GM19099 (cell line): Measurements from ENCODE around the gene OR5AU1.

Experiments used
- POLR2A ChIP-seq: IDR thresholded peaks from 3 replicates; pipeline ENCODE4 v1.6.1; 2011; ENCODE audit warnings: low read depth; ENCODE audit not compliant: insufficient read length; ENCODE audit errors: extremely low read depth

Gene OR5AU1

DNA sequence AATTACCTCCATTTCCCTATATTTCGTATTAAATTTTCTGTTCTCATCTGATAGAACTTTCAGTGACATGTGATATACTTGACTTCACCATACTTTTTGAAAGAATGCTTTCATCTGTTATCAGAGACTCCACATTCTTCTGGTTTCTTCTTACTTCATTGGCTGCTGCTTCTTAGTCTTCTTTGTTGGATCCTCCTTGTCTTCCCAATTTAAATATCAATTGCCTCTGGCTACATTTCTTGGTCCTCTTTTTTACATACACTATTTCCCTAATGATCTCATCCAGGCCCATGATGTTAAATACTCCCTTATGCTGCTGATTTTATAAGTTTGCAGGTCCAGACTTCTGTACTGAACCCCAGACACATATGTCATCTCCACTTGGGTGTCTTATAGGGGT lies 22.0 kb downstream of the OR5AU1 start:
- TF ChIP-seq POLR2A = no peak

DNA sequence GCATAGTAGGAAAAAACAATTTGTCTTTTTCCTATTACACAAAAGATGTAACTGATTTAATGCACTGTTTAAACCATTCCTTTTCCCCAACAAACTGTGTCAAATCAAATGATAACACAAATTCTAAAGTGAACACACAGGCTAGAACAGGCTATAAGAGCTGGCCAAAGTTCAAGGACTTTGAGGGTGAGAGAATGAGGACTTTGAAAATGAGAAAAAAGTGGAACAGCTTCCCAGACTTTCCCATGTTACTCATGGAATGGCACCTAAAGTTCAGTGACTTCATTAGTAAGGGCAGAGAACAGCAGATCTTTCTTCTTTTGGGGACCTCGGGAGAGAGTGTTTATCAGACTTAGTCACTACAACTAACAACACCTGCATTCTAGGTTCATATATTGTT lies 32.4 kb downstream of the OR5AU1 start:
- no peak for TF ChIP-seq POLR2A

DNA sequence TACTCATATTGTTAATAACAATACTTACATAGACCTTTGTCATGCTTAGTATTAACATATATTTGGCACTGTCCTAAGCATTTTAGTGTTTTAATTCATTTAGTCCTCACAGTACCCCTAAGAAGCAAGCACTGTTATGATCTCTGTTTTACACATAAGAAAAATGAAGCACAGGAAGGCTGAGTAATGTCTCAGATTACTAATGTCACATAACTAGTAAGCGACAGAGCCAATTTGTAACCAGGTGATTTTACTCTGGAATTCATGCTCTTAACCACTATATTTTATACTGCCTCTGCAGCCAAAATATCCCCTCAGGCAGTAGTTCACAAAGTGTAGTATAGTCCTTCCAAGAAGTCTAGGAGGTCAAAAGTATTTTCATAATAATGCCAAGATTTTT lies 34.7 kb downstream of the OR5AU1 start:
- TF ChIP-seq POLR2A = no peak

DNA sequence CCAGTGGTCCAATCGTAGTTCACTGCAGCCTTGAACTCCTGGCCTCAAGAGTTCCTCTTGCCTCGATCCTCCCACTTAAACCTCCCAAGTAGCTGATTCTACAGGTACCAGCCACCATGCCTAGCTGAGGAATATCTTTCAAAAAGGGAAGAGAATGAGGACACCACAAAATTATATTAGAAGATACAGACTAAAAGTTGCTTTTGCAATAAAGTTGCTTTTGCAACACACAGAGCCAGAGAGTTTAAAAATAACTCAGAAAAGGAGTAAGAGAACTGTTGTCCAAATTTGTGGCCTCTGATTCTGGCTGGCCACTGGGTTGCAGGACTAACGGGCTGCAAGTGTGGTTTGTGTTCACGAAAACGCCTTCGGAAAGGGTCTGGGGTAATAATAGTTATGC lies 35.2 kb downstream of the OR5AU1 start:
- no peak for TF ChIP-seq POLR2A

DNA sequence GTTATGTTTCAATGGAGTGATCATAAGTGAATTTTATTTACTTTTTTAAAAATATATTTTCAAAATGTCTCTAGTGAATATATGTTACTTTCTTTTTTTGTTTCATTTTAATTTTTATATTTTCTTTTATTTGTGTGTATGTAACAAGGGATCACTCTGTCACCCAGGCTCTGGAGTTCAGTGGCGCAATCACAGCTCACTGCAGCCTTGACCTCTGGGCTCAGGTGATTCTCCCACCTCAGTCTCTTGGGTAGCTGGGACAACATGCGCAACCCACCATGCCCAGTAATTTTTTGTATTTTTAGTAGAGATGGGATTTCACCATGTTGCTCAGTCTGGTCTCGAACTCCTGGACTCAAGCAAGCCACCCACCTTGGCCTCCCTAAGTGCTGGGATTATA lies 36.9 kb downstream of the OR5AU1 start:
- TF ChIP-seq POLR2A = no peak

DNA sequence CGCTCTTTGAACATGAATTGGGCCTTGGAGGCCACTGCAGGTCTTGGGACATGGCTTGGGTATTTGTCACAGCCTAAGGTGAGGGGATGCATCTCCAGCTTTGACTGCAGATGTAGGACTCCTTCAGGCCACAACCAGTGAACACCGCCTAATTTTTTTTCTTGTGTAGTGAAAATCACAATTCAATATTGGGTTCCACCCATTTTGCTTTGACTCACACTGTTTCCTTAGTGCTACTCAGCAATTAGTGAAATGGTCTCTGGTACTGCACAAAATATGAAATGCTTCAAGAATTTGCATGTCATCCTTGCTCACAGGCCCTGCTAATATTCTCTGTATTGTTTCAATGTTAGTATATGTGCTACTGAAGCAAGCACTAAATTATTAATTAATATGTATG lies 42.5 kb downstream of the OR5AU1 start:
- no peak for TF ChIP-seq POLR2A

DNA sequence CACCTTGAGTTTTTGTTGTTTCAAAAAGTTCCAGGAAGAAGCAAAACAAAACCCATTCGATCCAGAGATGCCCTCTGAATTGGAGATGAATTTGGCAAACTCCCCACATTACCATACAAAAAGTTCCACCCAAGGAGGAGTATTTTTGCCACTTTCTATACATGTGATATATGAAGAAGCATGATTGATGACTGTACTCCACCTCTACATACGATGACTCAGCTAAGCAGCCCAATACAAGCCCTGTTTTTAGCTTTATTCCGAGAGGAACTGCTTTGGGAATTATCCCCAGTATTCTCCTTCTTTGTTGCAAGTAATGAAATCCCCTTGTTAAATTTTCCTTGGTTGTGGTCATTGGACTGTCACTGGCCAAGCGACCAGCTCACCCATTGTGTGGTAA lies 43.6 kb downstream of the OR5AU1 start:
- no peak for TF ChIP-seq POLR2A

DNA sequence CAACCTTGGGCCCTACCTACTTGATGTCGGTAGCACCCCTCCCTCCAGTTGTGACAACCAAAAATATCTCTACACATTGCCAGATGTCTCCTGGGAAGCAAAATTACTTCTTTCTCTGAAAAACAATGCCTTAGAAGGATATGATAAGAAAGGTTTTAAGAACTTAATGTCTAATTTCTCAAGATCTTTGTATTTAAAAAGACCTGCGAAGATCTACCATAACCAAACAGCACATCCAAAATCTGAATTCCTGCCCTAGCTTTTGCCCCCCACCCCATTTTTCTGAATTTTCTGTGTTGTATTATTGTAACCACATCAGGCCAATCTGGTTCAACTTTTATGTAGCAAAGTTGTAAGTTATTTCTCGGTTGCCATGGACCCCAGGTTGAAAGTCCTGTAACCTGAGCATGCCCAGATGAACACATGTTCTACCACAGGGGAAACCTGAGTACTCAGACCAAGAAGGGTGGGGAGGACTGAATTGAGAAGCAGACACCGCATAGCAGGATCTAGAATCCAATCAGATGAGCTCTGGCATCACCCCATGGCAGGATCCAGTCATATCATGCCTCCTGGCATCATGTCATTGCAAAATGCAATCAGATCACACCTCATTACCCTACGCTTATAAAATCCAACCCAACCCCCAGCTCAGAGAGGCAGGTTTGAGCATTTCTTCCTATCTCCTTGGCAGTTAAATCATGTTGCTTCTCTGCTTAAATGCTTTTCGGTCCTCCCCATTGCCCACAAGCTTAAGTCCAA lies 46.3 kb downstream of the OR5AU1 start:
- TF ChIP-seq POLR2A = peak; percentile 30

DNA sequence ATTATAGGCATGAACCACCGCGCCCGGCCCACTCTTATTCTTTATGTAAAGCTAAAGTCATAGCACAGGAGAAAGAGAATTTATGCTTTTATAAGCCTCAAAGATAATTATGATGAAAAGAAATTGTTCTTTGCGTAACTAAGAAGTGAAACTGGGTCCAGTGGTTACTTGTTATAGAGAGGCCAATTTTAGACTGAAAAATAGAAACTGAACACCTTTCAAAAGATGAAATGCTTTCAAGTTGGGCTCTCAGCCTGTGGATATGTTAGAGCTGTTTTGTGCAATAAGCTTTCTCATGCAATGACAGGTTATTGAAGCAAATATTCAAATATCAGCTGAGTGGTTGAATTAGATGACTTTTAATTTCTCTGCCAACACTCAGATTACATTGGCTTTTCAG lies 47.1 kb downstream of the OR5AU1 start:
- TF ChIP-seq POLR2A = no peak

DNA sequence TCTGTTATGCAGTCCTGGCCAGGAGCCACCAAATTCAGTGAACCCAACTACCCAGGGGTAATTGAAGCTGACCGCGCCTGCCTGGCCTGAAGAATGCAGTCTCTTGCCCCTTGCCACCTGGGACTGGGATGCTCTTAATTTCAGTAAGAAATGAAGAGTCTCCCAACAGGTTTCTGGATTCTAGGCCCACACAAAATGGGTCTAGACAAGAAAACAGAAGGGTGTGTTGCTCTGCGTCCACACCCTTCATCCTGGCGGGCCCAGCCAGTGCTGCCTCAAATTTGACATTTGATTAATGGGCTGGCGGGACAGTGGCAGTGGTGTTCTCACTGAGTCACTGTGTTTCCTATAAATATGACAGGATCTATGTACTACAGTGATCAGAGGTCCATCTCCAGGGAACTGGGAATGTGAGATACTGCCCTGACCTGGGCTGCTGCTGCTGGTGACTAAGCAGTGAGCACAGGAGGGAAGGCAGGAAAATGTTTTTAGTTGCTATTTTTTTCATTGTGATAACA lies 48.5 kb downstream of the OR5AU1 start:
- no peak for TF ChIP-seq POLR2A

DNA sequence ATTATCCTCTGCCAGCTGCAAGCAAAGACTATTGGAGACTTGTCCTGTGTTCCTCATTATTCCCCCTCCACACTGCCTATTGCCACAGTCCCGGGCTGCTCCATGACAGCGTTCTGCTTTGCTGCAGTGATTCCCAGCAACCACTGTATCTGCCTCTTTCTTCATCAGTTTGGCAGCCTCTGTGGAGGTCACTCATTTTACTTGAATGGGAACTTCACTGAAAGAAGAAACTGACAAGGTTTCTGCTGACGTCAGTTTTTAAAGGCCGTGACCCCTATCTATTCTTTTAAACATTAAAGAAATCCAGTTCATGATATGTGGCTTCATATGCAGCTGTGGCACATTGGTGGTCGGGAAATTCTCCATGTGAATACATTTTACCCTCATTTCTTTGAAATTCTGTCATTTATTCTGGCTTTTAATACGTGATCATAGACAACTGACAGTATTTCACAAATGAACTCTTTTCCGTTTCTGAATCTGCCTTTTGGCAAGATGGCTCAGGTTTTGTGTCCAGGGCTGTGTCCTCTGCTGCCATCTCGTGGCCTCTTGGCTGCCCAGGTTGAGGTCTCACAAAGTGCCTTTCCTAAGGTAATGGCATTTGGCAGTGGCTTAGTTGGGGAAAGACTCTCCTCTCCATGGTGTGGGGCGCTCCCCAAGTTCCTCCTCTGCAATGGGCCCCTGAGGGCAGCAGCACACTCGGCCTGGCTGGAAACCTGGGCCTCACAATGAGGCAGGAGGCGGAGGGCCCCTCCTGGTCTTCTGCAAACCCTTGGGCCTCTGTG lies 49.2 kb downstream of the OR5AU1 start:
- TF ChIP-seq POLR2A = no peak

DNA sequence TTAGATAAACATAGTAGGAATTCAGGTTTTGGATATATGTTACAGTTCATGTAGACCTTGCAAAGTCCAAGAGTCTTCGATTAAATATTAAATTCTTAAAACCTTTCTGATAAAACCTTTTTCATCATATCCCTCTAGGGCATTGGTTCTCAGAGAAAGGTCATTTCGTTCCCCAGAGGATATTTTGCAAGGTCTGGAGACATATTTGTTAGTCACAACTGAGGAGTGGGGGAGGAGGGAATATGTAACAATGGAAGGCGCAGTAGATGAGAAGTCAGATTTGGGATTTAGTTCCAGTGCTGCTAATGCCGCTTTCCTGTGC lies 49.7 kb downstream of the OR5AU1 start:
- TF ChIP-seq POLR2A = no peak

DNA sequence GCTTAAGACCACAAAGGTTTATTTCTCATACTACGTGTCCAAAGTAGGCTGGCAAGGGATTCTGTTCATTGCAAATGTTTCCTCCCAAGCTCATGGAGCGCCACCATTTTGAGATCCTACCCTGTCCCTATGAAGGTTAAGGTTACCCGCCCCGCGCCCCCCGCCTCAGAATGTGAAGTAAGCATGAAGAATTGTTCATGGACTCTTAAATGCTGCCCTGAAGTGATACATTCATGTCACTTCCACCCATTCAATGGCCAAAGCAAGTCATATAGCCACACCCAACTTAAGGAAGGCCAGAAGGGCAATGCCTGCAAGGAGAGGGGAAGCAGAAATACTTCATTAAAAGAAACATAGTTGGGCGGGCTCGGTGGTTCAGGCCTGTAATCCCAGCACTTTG lies 50.8 kb downstream of the OR5AU1 start:
- no peak for TF ChIP-seq POLR2A
